ENCODE measurements around the gene CARD9. TPM values are rescaled to one million over a fixed set of nuclear protein-coding genes. Genes with fewer than 3 reads are reported as not detected.

The CARD9 gene
- polyA plus RNA-seq, 1 of the 3 experiments (the other 2 are of a cell fraction), result 1.1 TPM

DNA sequence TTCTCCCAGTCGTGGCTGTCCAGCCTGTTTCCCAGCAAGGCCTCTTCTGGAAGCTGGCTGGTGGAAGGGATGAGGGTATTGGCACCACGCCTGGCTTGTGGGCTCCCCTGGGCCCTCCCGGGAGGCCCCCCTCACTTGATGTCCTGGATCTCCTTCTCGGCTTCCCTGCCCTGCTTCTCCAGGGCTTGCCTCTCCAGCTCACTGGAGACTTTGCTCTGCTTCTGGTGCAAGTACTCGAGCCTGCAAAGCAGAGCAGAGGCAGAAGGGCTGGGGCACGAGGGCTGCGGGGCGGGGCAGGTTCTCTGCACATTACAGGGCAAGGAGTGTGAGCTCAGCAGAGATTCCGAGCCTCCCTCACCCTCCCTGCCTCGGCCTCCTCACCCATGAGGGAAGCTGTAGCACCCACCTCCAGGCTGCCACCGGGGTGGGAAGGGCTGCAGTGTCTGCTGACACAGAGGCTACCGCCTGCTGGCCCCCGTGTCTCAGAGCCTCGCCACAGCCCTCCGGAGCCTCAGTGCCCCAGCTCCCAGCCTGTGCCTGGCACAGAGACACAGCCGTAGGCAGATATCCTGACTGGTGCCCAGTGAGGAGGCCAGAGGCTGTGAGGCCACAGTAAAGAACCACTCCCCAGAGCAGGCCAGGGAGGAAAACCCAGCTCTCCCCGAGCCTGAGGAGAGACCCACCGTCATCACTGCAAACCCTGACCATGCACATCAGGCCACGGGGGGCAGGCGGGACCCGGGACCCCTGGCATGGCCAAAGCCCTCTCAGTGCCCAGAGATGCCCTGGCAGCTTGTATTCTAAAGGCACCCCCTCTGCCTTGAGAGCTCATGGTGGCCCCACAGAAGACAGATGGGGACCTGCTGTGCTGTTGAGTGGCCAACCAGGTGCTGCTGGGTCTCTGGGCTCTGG, 19.3 kb upstream of the CARD9 start:
- ChIA-PET CTCF (interaction anchor here (0.6 to 3.1 kb wide), 9 partner anchors 12 to 239 kb away, joined by 3 to 11 read pairs (median 3); partner anchors contain the start of gene DNLZ), POLR2A (interaction anchor here (0.9 to 1.2 kb wide), 3 partner anchors 11 to 19 kb away, joined by 3 read pairs; partner anchors contain the start of gene CARD9)
- TF ChIP-seq FOXJ3 (CRISPR knock-in tag; IDR thresholded peaks at IDR 0.05) (no peak), CHD2 (IDR thresholded peaks at IDR 0.05; ENCODE audit: low read length, partially characterized antibody) (no peak), FOSL2 (IDR thresholded peaks at IDR 0.05; ENCODE audit: borderline replicate concordance, low read depth) (no peak), RCOR1 (IDR thresholded peaks at IDR 0.05; ENCODE audit: low read length) (no peak), RXRA (IDR thresholded peaks at IDR 0.05; ENCODE audit: borderline replicate concordance, low read depth) (no peak), EP300 (IDR thresholded peaks at IDR 0.05; ENCODE audit: borderline replicate concordance in 1 of 2, low read depth in 1 of 2, low read length in 1 of 2) (no peak), POLR2AphosphoS5 (IDR thresholded peaks at IDR 0.05; ENCODE audit: low read depth, low read length) (no peak), EZH2phosphoT487 (IDR thresholded peaks at IDR 0.05; ENCODE audit: borderline replicate concordance, low read depth) (no peak), YY1 (IDR thresholded peaks at IDR 0.05; ENCODE audit: low read depth) (no peak), TAF1 (IDR thresholded peaks at IDR 0.05; ENCODE audit: borderline replicate concordance, low read depth, low read length) (no peak), FOXM1 (IDR thresholded peaks at IDR 0.05; ENCODE audit: low read depth) (no peak)
- TF ChIP-seq, protein P1, sequence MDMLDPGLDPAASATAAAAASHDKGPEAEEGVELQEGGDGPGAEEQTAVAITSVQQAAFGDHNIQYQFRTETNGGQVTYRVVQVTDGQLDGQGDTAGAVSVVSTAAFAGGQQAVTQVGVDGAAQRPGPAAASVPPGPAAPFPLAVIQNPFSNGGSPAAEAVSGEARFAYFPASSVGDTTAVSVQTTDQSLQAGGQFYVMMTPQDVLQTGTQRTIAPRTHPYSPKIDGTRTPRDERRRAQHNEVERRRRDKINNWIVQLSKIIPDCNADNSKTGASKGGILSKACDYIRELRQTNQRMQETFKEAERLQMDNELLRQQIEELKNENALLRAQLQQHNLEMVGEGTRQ (IDR thresholded peaks at IDR 0.05; ENCODE audit: borderline replicate concordance, low read depth, low read length), result no peak
- TF ChIP-seq, protein P2, sequence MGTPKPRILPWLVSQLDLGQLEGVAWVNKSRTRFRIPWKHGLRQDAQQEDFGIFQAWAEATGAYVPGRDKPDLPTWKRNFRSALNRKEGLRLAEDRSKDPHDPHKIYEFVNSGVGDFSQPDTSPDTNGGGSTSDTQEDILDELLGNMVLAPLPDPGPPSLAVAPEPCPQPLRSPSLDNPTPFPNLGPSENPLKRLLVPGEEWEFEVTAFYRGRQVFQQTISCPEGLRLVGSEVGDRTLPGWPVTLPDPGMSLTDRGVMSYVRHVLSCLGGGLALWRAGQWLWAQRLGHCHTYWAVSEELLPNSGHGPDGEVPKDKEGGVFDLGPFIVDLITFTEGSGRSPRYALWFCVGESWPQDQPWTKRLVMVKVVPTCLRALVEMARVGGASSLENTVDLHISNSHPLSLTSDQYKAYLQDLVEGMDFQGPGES (IDR thresholded peaks at IDR 0.05; ENCODE audit: low read depth, low read length), result no peak
- TF ChIP-seq, protein P3, sequence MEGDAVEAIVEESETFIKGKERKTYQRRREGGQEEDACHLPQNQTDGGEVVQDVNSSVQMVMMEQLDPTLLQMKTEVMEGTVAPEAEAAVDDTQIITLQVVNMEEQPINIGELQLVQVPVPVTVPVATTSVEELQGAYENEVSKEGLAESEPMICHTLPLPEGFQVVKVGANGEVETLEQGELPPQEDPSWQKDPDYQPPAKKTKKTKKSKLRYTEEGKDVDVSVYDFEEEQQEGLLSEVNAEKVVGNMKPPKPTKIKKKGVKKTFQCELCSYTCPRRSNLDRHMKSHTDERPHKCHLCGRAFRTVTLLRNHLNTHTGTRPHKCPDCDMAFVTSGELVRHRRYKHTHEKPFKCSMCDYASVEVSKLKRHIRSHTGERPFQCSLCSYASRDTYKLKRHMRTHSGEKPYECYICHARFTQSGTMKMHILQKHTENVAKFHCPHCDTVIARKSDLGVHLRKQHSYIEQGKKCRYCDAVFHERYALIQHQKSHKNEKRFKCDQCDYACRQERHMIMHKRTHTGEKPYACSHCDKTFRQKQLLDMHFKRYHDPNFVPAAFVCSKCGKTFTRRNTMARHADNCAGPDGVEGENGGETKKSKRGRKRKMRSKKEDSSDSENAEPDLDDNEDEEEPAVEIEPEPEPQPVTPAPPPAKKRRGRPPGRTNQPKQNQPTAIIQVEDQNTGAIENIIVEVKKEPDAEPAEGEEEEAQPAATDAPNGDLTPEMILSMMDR (IDR thresholded peaks at IDR 0.05), result no peak
- TF ChIP-seq, protein P4, sequence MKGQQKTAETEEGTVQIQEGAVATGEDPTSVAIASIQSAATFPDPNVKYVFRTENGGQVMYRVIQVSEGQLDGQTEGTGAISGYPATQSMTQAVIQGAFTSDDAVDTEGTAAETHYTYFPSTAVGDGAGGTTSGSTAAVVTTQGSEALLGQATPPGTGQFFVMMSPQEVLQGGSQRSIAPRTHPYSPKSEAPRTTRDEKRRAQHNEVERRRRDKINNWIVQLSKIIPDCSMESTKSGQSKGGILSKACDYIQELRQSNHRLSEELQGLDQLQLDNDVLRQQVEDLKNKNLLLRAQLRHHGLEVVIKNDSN (IDR thresholded peaks at IDR 0.05; ENCODE audit: borderline replicate concordance, low read depth), result no peak
- TF ChIP-seq, protein P5, sequence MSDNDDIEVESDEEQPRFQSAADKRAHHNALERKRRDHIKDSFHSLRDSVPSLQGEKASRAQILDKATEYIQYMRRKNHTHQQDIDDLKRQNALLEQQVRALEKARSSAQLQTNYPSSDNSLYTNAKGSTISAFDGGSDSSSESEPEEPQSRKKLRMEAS (IDR thresholded peaks at IDR 0.05; ENCODE audit: low read depth), result no peak
- H2AFZ ChIP-seq (ENCODE audit: low read depth), result no peak overlapping the region
- no peak for DNase-seq
- no peaks in the 10 kb centered on the region for H4K20me1 ChIP-seq (ENCODE audit: insufficient read depth)
- no peak overlapping the region for H3K9ac ChIP-seq
- 92% methylated on average over 13 of the region's 21 CpGs for WGBS (ENCODE audit: low lambda C conversion rate)
- peaks cover 32 to 81% of the 10 kb centered on the region in 2 experiments for H3K36me3 ChIP-seq (replicated peaks in 1 of 2; ENCODE audit: control insufficient read depth in 1 of 2, insufficient read depth in 2 of 2, low read length in 1 of 2)
- no peaks in the 10 kb centered on the region for H3K9me2 ChIP-seq
- no peaks in the 10 kb centered on the region for H3K9me3 ChIP-seq
- H3K4me1 ChIP-seq (ENCODE audit: control insufficient read depth in 1 of 2, insufficient read depth in 2 of 2, low read depth in 1 of 2, low read length in 1 of 2), result no peaks in the 10 kb centered on the region
- H3K79me2 ChIP-seq (ENCODE audit: insufficient read depth), result peaks cover 20% of the 10 kb centered on the region; the same call in 1 of the 2 replicates
- H3K27me3 ChIP-seq (ENCODE audit: insufficient read depth), result no peaks in the 10 kb centered on the region
- no peak overlapping the region for H3K4me3 ChIP-seq (ENCODE audit: low read depth in 2 of 2, low read length in 1 of 2)
- peaks cover 5% of the 10 kb centered on the region for H3F3A ChIP-seq (replicated peaks; ENCODE audit: insufficient read depth)
- no peak overlapping the region for H3K27ac ChIP-seq (ENCODE audit: low read depth in 2 of 2, low read length in 1 of 2)
- H3K4me2 ChIP-seq, result no peak overlapping the region

Data from SK-N-SH (cell line).